Keratinocyte (primary cell): Measurements from ENCODE around the gene DHX34. TPM values are rescaled to one million over a fixed set of nuclear protein-coding genes. Genes with fewer than 3 reads are reported as not detected.

Experiments
- DNase-seq: peaks from one replicate; pipeline ENCODE4 v3.0.0-alpha.2; 2011; ENCODE audit warnings: low read depth, missing footprints, low spot score
- FAIRE-seq: peaks from 2 replicates; lab custom pipeline; 2011; peaks lifted over from hg19 to GRCh38; lab: Jason Lieb, UNC
- H2AFZ ChIP-seq: 2 replicates; pipeline ENCODE4 v1.6.0; 2012; ENCODE audit warnings: low read length, control low read depth, inconsistent platforms; ENCODE audit not compliant: control insufficient read depth
- H3K27ac ChIP-seq: 2 replicates; pipeline ENCODE4 v1.5.1; 2011; ENCODE audit warnings: low read length; ENCODE audit not compliant: control insufficient read depth, insufficient read depth
- H3K27me3 ChIP-seq: 3 replicates; pipeline ENCODE4 v1.6.0; 2011; ENCODE audit warnings: low read length; ENCODE audit not compliant: control insufficient read depth, insufficient read depth; ENCODE audit errors: extremely low read depth
- H3K36me3 ChIP-seq, 2 experiments: 2 replicates in 1 of 2; 3 replicates in 1 of 2; pipeline ENCODE4 v1.5.1; 2011; ENCODE audit warnings: low read length in 2 of 2, mild to moderate bottlenecking in 1 of 2; ENCODE audit not compliant: control insufficient read depth in 2 of 2, insufficient read depth in 2 of 2; ENCODE audit errors: extremely low read depth in 1 of 2
- H3K4me1 ChIP-seq: 3 replicates; pipeline ENCODE4 v1.5.1; 2011; ENCODE audit warnings: low read length; ENCODE audit not compliant: control insufficient read depth, insufficient read depth; ENCODE audit errors: extremely low read depth
- H3K4me2 ChIP-seq: 3 replicates; pipeline ENCODE4 v1.6.0; 2011; ENCODE audit warnings: low read depth, low read length; ENCODE audit not compliant: control insufficient read depth, insufficient read depth; ENCODE audit errors: extremely low read depth
- H3K4me3 ChIP-seq, 3 experiments: fragments of 200-600 bp in 1 of 3; sonication (generic) in 1 of 3; 2 replicates in 2 of 3; 3 replicates in 1 of 3; pipeline ENCODE4 v1.5.1; 2011 to 2016; ENCODE audit warnings: low read length in 3 of 3, mild to moderate bottlenecking in 3 of 3, control low read depth in 2 of 3, inconsistent platforms in 1 of 3, low read depth in 1 of 3, mixed read lengths in 1 of 3, mixed run types in 1 of 3, moderate library complexity in 1 of 3; ENCODE audit not compliant: control insufficient read depth in 2 of 3, insufficient read depth in 2 of 3; ENCODE audit errors: extremely low read depth in 1 of 3
- H3K79me2 ChIP-seq: 2 replicates; pipeline ENCODE4 v1.6.0; 2012; ENCODE audit warnings: low read length; ENCODE audit not compliant: control insufficient read depth, insufficient read depth
- H3K9ac ChIP-seq: 3 replicates; pipeline ENCODE4 v1.6.0; 2011; ENCODE audit warnings: low read length; ENCODE audit not compliant: control insufficient read depth, insufficient read depth; ENCODE audit errors: extremely low read depth
- H3K9me1 ChIP-seq: 3 replicates; pipeline ENCODE4 v1.6.0; 2011; ENCODE audit warnings: low read length; ENCODE audit not compliant: control insufficient read depth, insufficient read depth; ENCODE audit errors: extremely low read depth
- H3K9me3 ChIP-seq: 2 replicates; pipeline ENCODE4 v1.5.1; 2012; ENCODE audit warnings: low read depth, low read length; ENCODE audit not compliant: control insufficient read depth
- H4K20me1 ChIP-seq: 3 replicates; pipeline ENCODE4 v1.6.0; 2011; ENCODE audit warnings: low read length; ENCODE audit not compliant: control insufficient read depth, insufficient read depth; ENCODE audit errors: extremely low read depth
- CTCF ChIP-seq, 3 experiments: IDR thresholded peaks in 1 of 3; conservative IDR thresholded peaks in 1 of 3; optimal IDR thresholded peaks in 1 of 3; 2 replicates in 2 of 3; 3 replicates in 1 of 3; pipeline versions ENCODE3 to v1.5.1; 2011; ENCODE audit warnings: low read length in 3 of 3, mild to moderate bottlenecking in 3 of 3, moderate library complexity in 2 of 3, control low read depth in 1 of 3, inconsistent platforms in 1 of 3; ENCODE audit not compliant: insufficient read depth in 2 of 3; ENCODE audit errors: extremely low read depth in 1 of 3
- EZH2 ChIP-seq: IDR thresholded peaks from one replicate; pipeline ENCODE4 v1.6.1; 2012; ENCODE audit warnings: inconsistent platforms, mild to moderate bottlenecking, low read length, moderate library complexity
- dilution Hi-C: fragments of 300-500 bp; cut with MboI; formaldehyde crosslinking; loops from one replicate; pipeline ENCODE4 v1.7.0; 2020; ENCODE audit warnings: low sequenced_read_pairs; ENCODE audit not compliant: extremely low pct_ligation_motif_present
- polyA plus RNA-seq, 5 experiments: library from polyadenylated mRNA; depleted of rRNA in 3 of 5; stranded (reverse) in 3 of 5; stranded (forward) in 1 of 5; unstranded in 1 of 5; fragments of >200 nt; gene quantifications; 1 replicate in 1 of 5; 2 replicates in 3 of 5; 3 replicates in 1 of 5; pipeline versions ENCODE4 v1.2.1 to v1.2.3, GENCODE V29; 2011 to 2012; ENCODE audit warnings: missing spikeins in 2 of 5, low read depth in 1 of 5, low replicate concordance in 1 of 5

Gene DHX34
- polyA plus RNA-seq, 1 donor (not counting 4 experiments of a cell fraction or from before 2014, with no cell fraction given) = 6.4 TPM

- Histone ChIP-seq H4K20me1 (peaks cover 4% of the 10 kb centered on the region), H3K4me2 (no peak overlapping the region), H3K9me3 (no peaks in the 10 kb centered on the region), H3K9ac (no peak overlapping the region), H2AFZ (no peak overlapping the region), H3K36me3 (no peaks in the 10 kb centered on the region), H3K9me1 (no peaks in the 10 kb centered on the region), H3K27me3 (peaks cover 76% of the 10 kb centered on the region), H3K4me1 (peaks cover 4% of the 10 kb centered on the region), H3K27ac (no peak overlapping the region), H3K4me3 (no peak overlapping the region), H3K79me2 (no peaks in the 10 kb centered on the region)
- DNase-seq (no peak), FAIRE-seq (no peak)
- dilution Hi-C loops = no loop called here
- TF ChIP-seq CTCF (optimal IDR thresholded peaks at IDR 0.05 in 1 of 3, IDR thresholded peaks at IDR 0.05 in 1 of 3, conservative IDR thresholded peaks at IDR 0.05 in 1 of 3; ENCODE audit: extremely low read depth in 1 of 3, insufficient read depth in 2 of 3, low read length in 3 of 3) = no peak
- TF ChIP-seq EZH2 = no peak
These were observed 72.8 kb downstream of the DHX34 start for GRCh38 chr19:47421844-47422395.

GRCh38 chr19:47422417-47423163, 73.5 kb downstream of the DHX34 start:
- peaks cover 6% of the 10 kb centered on the region for H3K4me1 ChIP-seq
- H4K20me1 ChIP-seq = peaks cover 2% of the 10 kb centered on the region
- H3K79me2 ChIP-seq = no peaks in the 10 kb centered on the region
- H3K4me2 ChIP-seq = no peak overlapping the region
- no peak overlapping the region for H3K4me3 ChIP-seq
- H2AFZ ChIP-seq = no peak overlapping the region
- H3K36me3 ChIP-seq = no peaks in the 10 kb centered on the region
- peaks cover 69% of the 10 kb centered on the region for H3K27me3 ChIP-seq
- dilution Hi-C loops = no loop called here
- H3K9ac ChIP-seq = no peak overlapping the region
- H3K27ac ChIP-seq = no peak overlapping the region
- DNase-seq (no peak), FAIRE-seq (no peak)
- no peaks in the 10 kb centered on the region for H3K9me3 ChIP-seq
- no peaks in the 10 kb centered on the region for H3K9me1 ChIP-seq
- no peak for TF ChIP-seq CTCF (optimal IDR thresholded peaks at IDR 0.05 in 1 of 3, IDR thresholded peaks at IDR 0.05 in 1 of 3, conservative IDR thresholded peaks at IDR 0.05 in 1 of 3; ENCODE audit: extremely low read depth in 1 of 3, insufficient read depth in 2 of 3, low read length in 3 of 3)
- TF ChIP-seq EZH2 = peak; percentile 75
